H9 (cell line): ENCODE results near the gene MYCBP2. TPM values are rescaled to one million over a fixed set of nuclear protein-coding genes. Genes with fewer than 3 reads are reported as not detected.

Source experiments
- DNase-seq: peaks from one replicate; pipeline ENCODE4 v3.0.0-alpha.2; 2017
- H2AFZ ChIP-seq: one replicate; pipeline ENCODE4 v1.6.1; 2013; ENCODE audit warnings: mild to moderate bottlenecking, low read length, control low read depth, moderate library complexity
- H2AK5ac ChIP-seq: 2 replicates; pipeline ENCODE4 v1.6.1; 2013; ENCODE audit warnings: low read length, control low read depth, mixed read lengths; ENCODE audit not compliant: insufficient read length
- H2BK120ac ChIP-seq: one replicate; pipeline ENCODE4 v1.6.1; 2013; ENCODE audit warnings: low read depth, mild to moderate bottlenecking, low read length, control low read depth, inconsistent platforms; ENCODE audit not compliant: poor library complexity, severe bottlenecking
- H2BK12ac ChIP-seq: 2 replicates; pipeline ENCODE4 v1.6.1; 2013; ENCODE audit warnings: low read length, control low read depth, mixed read lengths, low read depth; ENCODE audit not compliant: insufficient read length
- H2BK15ac ChIP-seq: 2 replicates; pipeline ENCODE4 v1.6.1; 2013; ENCODE audit warnings: low read depth, low read length, control low read depth
- H2BK20ac ChIP-seq: one replicate; pipeline ENCODE4 v1.6.1; 2013; ENCODE audit warnings: low read depth, mild to moderate bottlenecking, low read length, control low read depth, inconsistent platforms; ENCODE audit not compliant: poor library complexity, severe bottlenecking
- H2BK5ac ChIP-seq: 2 replicates; pipeline ENCODE4 v1.6.1; 2013; ENCODE audit warnings: low read length, control low read depth, mixed read lengths; ENCODE audit not compliant: insufficient read length
- H3K14ac ChIP-seq: 2 replicates; pipeline ENCODE4 v1.6.1; 2013; ENCODE audit warnings: low read length, control low read depth; ENCODE audit not compliant: insufficient read depth
- H3K18ac ChIP-seq: 2 replicates; pipeline ENCODE4 v1.6.1; 2013; ENCODE audit warnings: low read depth, mild to moderate bottlenecking, mixed read lengths, low read length, control low read depth; ENCODE audit not compliant: insufficient read length
- H3K23ac ChIP-seq: 2 replicates; pipeline ENCODE4 v1.6.1; 2013; ENCODE audit warnings: low read length, control low read depth, mixed read lengths, low read depth; ENCODE audit not compliant: insufficient read length
- H3K23me2 ChIP-seq: 2 replicates; pipeline ENCODE4 v1.6.1; 2013; ENCODE audit warnings: low read depth, mild to moderate bottlenecking, mixed read lengths, low read length, control low read depth; ENCODE audit not compliant: insufficient read length, poor library complexity, severe bottlenecking
- H3K27ac ChIP-seq: 2 replicates; pipeline ENCODE4 v1.5.1; 2013; ENCODE audit warnings: low read length, control low read depth, mixed read lengths, low read depth; ENCODE audit not compliant: insufficient read length
- H3K27me3 ChIP-seq: 2 replicates; pipeline ENCODE4 v1.6.1; 2013; ENCODE audit warnings: low read length, control low read depth, inconsistent platforms; ENCODE audit not compliant: insufficient read depth
- H3K4ac ChIP-seq: 2 replicates; pipeline ENCODE4 v1.6.1; 2013; ENCODE audit warnings: low read depth, mild to moderate bottlenecking, control low read depth, inconsistent platforms, low read length, moderate library complexity
- H3K4me1 ChIP-seq: 2 replicates; pipeline ENCODE4 v1.6.1; 2013; ENCODE audit warnings: low read length, control low read depth, inconsistent platforms; ENCODE audit not compliant: insufficient read depth
- H3K4me2 ChIP-seq: 2 replicates; pipeline ENCODE4 v1.6.1; 2013; ENCODE audit warnings: low read length, control low read depth, mixed read lengths; ENCODE audit not compliant: insufficient read length, insufficient read depth
- H3K56ac ChIP-seq: 2 replicates; pipeline ENCODE4 v1.6.1; 2013; ENCODE audit warnings: low read depth, mild to moderate bottlenecking, mixed read lengths, low read length, control low read depth; ENCODE audit not compliant: insufficient read length
- H3K79me1 ChIP-seq: 2 replicates; pipeline ENCODE4 v1.6.1; 2013; ENCODE audit warnings: low read depth, mild to moderate bottlenecking, moderate library complexity, low read length, control low read depth, inconsistent platforms; ENCODE audit not compliant: insufficient read depth, poor library complexity, severe bottlenecking
- H3K79me2 ChIP-seq: 2 replicates; pipeline ENCODE4 v1.6.1; 2013; ENCODE audit warnings: low read length, control low read depth, inconsistent platforms; ENCODE audit not compliant: insufficient read depth
- H3K9ac ChIP-seq: 2 replicates; pipeline ENCODE4 v1.6.1; 2013; ENCODE audit warnings: low read length, control low read depth, mixed read lengths; ENCODE audit not compliant: insufficient read length; ENCODE audit errors: extremely low read depth
- H3K9me3 ChIP-seq: one replicate; pipeline ENCODE4 v1.6.1; 2013; ENCODE audit warnings: low read depth, low read length, inconsistent platforms; ENCODE audit not compliant: control insufficient read depth
- H3T11ph ChIP-seq: one replicate; pipeline ENCODE4 v1.6.1; 2013; ENCODE audit warnings: mild to moderate bottlenecking, low read length, control low read depth, inconsistent platforms
- H4K20me1 ChIP-seq: one replicate; pipeline ENCODE4 v1.6.1; 2013; ENCODE audit not compliant: control insufficient read depth, insufficient read length, insufficient read depth
- H4K5ac ChIP-seq: 2 replicates; pipeline ENCODE4 v1.6.1; 2013; ENCODE audit warnings: low read depth, mild to moderate bottlenecking, mixed read lengths, low read length, control low read depth; ENCODE audit not compliant: insufficient read length
- H4K8ac ChIP-seq: replicated peaks from 2 replicates; pipeline ENCODE4 v1.6.1; 2013; ENCODE audit warnings: low read length, control low read depth, mixed read lengths, low read depth; ENCODE audit not compliant: insufficient read length
- H4K91ac ChIP-seq: 2 replicates; pipeline ENCODE4 v1.6.1; 2013; ENCODE audit warnings: low read depth, mild to moderate bottlenecking, moderate library complexity, mixed read lengths, low read length, control low read depth; ENCODE audit not compliant: insufficient read length
- H3K27ac Mint-ChIP-seq, 3 experiments: 2 replicates in 2 of 3; 3 replicates in 1 of 3; pipeline ENCODE4 v1.8.0; 2020 to 2021; ENCODE audit warnings: mixed read lengths in 3 of 3, mild to moderate bottlenecking in 1 of 3, moderate library complexity in 1 of 3
- H3K27me3 Mint-ChIP-seq: 2 replicates; pipeline ENCODE4 v1.8.0; 2021; ENCODE audit warnings: low read depth, mild to moderate bottlenecking, moderate library complexity, mixed read lengths
- H3K36me3 Mint-ChIP-seq, 3 experiments: 2 replicates in 2 of 3; 3 replicates in 1 of 3; pipeline ENCODE4 v1.8.0; 2020 to 2021; ENCODE audit warnings: low read depth in 3 of 3, mixed read lengths in 3 of 3; ENCODE audit not compliant: insufficient read depth in 1 of 3
- H3K4me1 Mint-ChIP-seq, 2 experiments: 2 replicates each; pipeline ENCODE4 v1.8.0; 2020; ENCODE audit warnings: mixed read lengths in 2 of 2
- H3K4me3 Mint-ChIP-seq, 2 experiments: 2 replicates in 1 of 2; 3 replicates in 1 of 2; pipeline ENCODE4 v1.8.0; 2020 to 2021; ENCODE audit warnings: mild to moderate bottlenecking in 2 of 2, mixed read lengths in 2 of 2, moderate library complexity in 1 of 2
- H3K9me3 Mint-ChIP-seq, 2 experiments: 2 replicates in 1 of 2; 3 replicates in 1 of 2; pipeline ENCODE4 v1.8.0; 2020; ENCODE audit warnings: mild to moderate bottlenecking in 2 of 2, mixed read lengths in 2 of 2, moderate library complexity in 1 of 2
- WGBS: extraction: QIAGEN DNeasy Blood & Tissue Kit; methylation state at CpG from one replicate; pipeline ENCODE4 v1.1.7; 2013; ENCODE audit warnings: missing lambda C conversion rate, low lambda C conversion rate, mixed read lengths; ENCODE audit not compliant: insufficient read length; ENCODE audit errors: extremely low coverage; 5-methylcytosine and 5-hydroxymethylcytosine counted together
- total RNA-seq: library from RNA; stranded (reverse); gene quantifications from 2 replicates; pipeline ENCODE4 v1.2.1, GENCODE V29; 2021
- TF ChIP-seq, protein P1 (sequence below): fragments of 200-600 bp; sonication (generic); conservative IDR thresholded peaks from 3 replicates; pipeline ENCODE4 v1.8.0; 2021; ENCODE audit warnings: antibody characterized with exemption, mild to moderate bottlenecking

The MYCBP2 gene
- total RNA-seq, 1 experiment from 2014 or later: 32.0 TPM

GRCh38 chr13:77318741-77319140, 8.2 kb downstream of the MYCBP2 start:
- Histone ChIP-seq H3T11ph (no peak overlapping the region), H3K18ac (no peak overlapping the region), H3K4me1 (no peaks in the 10 kb centered on the region), H3K23me2 (no peaks in the 10 kb centered on the region), H2BK20ac (no peak overlapping the region), H2BK5ac (no peak overlapping the region), H3K79me1 (peaks cover 8% of the 10 kb centered on the region), H3K27me3 (no peaks in the 10 kb centered on the region), H3K9me3 (no peaks in the 10 kb centered on the region), H2AK5ac (no peak overlapping the region), H4K8ac (no peak overlapping the region), H3K56ac (no peak overlapping the region), H3K14ac (no peak overlapping the region), H3K23ac (no peak overlapping the region), H4K5ac (no peak overlapping the region), H4K91ac (no peak overlapping the region), H3K9ac (no peak overlapping the region), H3K4me2 (no peak overlapping the region), H2AFZ (no peak overlapping the region), H3K4ac (no peak overlapping the region), H2BK120ac (no peak overlapping the region), H3K27ac (no peak overlapping the region), H3K79me2 (peaks cover 16% of the 10 kb centered on the region; the same call in 1 of the 2 replicates), H2BK15ac (no peak overlapping the region), H2BK12ac (no peak overlapping the region), H4K20me1 (no peaks in the 10 kb centered on the region)
- DNase-seq: no peak
- Mint-ChIP-seq H3K4me1 (peaks cover 26 to 29% of the 10 kb centered on the region in 2 experiments), H3K9me3 (no peaks in the 10 kb centered on the region), H3K4me3 (no peak overlapping the region), H3K27me3 (no peaks in the 10 kb centered on the region), H3K27ac (peak overlapping the region in 2 of 3 experiments; percentile 17 to 86; a peak in 2 of 7 replicates), H3K36me3 (no peaks in the 10 kb centered on the region)
- no CpG with 5 or more reads among the region's 2 CpGs for WGBS
- TF ChIP-seq, protein P1, sequence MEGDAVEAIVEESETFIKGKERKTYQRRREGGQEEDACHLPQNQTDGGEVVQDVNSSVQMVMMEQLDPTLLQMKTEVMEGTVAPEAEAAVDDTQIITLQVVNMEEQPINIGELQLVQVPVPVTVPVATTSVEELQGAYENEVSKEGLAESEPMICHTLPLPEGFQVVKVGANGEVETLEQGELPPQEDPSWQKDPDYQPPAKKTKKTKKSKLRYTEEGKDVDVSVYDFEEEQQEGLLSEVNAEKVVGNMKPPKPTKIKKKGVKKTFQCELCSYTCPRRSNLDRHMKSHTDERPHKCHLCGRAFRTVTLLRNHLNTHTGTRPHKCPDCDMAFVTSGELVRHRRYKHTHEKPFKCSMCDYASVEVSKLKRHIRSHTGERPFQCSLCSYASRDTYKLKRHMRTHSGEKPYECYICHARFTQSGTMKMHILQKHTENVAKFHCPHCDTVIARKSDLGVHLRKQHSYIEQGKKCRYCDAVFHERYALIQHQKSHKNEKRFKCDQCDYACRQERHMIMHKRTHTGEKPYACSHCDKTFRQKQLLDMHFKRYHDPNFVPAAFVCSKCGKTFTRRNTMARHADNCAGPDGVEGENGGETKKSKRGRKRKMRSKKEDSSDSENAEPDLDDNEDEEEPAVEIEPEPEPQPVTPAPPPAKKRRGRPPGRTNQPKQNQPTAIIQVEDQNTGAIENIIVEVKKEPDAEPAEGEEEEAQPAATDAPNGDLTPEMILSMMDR: no peak
